NCI-H460 (cell line): ENCODE data around the gene HABP2. TPM values are rescaled to one million over a fixed set of nuclear protein-coding genes. Genes with fewer than 3 reads are reported as not detected.

Source experiments
- DNase-seq: peaks from one replicate; pipeline ENCODE4 v3.0.0-alpha.2; 2016; ENCODE audit warnings: low read depth; ENCODE audit errors: extremely low read depth
- total RNA-seq: library from RNA; depleted of rRNA; stranded (reverse); fragments of >200 nt; shearing (Covaris generic); gene quantifications from 2 replicates; pipeline ENCODE4 v1.2.3, GENCODE V29; 2014

Gene HABP2
- total RNA-seq, 1 experiment from 2014 or later, result not detected

GRCh38 chr10:113524539-113525490, 28.0 kb upstream of the HABP2 start:
- DNase-seq, result no peak

GRCh38 chr10:113525713-113526112, 27.1 kb upstream of the HABP2 start:
- DNase-seq, result no peak

GRCh38 chr10:113527211-113527906, 25.5 kb upstream of the HABP2 start:
- DNase-seq, result no peak

- no peak for DNase-seq
Measured at GRCh38 chr10:113528876-113529275, 24.0 kb upstream of the HABP2 start.

- no peak for DNase-seq
Measured at GRCh38 chr10:113529575-113529974, 23.3 kb upstream of the HABP2 start.

GRCh38 chr10:113530476-113530875, 22.4 kb upstream of the HABP2 start:
- DNase-seq, result no peak

GRCh38 chr10:113532724-113533123, 20.1 kb upstream of the HABP2 start:
- no peak for DNase-seq

- no peak for DNase-seq
Measured at GRCh38 chr10:113533801-113534200, 19.1 kb upstream of the HABP2 start.

GRCh38 chr10:113534423-113534822, 18.4 kb upstream of the HABP2 start:
- DNase-seq, result no peak

GRCh38 chr10:113537672-113538071, 15.2 kb upstream of the HABP2 start:
- DNase-seq, result no peak

- no peak for DNase-seq
Measured at GRCh38 chr10:113538151-113538550, 14.7 kb upstream of the HABP2 start.

GRCh38 chr10:113539789-113540188, 13.1 kb upstream of the HABP2 start:
- no peak for DNase-seq

- DNase-seq, result no peak
Measured at GRCh38 chr10:113540845-113541548, 11.9 kb upstream of the HABP2 start.

- DNase-seq, result no peak
Measured at GRCh38 chr10:113541549-113541927, 11.3 kb upstream of the HABP2 start.

- DNase-seq, result no peak
Measured at GRCh38 chr10:113543107-113543955, 9.5 kb upstream of the HABP2 start.

- DNase-seq, result no peak
Measured at GRCh38 chr10:113544392-113544791, 8.5 kb upstream of the HABP2 start.

- no peak for DNase-seq
Measured at GRCh38 chr10:113547426-113547825, 5.4 kb upstream of the HABP2 start.

GRCh38 chr10:113549856-113550255, 3.0 kb upstream of the HABP2 start:
- DNase-seq, result no peak

GRCh38 chr10:113550365-113550764, 2.5 kb upstream of the HABP2 start:
- DNase-seq, result no peak

GRCh38 chr10:113552014-113552413, 839 bp upstream of the HABP2 start:
- no peak for DNase-seq
